ENCODE data around the gene ERVW-1.
"Not testable (repeated sequence)": the region's sequence is repeated elsewhere in the genome, so short reads cannot be mapped to it uniquely, and the experiment has no call there.

ERVW-1 gene

DNA sequence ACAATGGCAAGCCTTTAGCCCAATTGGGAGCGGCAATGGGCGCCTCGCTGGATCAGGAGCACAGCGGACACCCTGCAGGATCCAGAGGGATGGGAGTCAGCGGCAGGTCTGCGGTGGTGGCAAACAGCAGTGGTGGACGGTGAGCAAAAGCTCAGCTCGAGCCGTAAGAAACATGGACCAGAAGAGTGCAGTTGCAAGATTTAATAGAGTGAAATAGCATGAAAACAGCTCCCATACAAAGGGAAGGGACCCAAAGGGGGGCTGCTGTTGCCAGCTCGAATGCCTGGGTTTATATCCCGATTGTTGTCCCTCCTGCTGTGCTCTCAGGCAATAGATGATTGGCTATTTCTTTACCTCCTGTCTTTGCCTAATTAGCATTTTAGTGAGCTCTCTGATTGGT, at the start of gene ERVW-1:
TSS of gene ERVW-1 (minus strand) at position 266 of the 400 bp plus-strand sequence. CDS start 7,565 bp downstream, outside the sequence.
- DNase-seq: not testable (repeated sequence)

DNA sequence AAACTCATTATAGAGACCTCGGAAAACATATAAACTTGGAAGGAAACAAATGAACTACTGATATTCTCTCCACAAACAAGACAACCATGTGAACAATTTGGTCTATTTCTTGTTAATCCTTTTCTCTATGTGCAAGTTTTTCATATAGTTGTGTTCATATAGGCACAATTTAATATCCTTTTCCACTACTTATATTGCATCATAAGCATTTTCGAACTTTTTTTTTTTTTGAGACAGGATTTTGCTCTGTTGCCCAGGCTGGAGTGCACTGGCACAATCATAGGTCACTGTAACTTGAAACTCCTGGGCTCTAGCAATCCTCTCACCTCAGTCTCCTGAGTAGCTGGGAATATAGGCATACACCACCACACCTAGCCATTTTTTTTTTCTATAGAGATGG, 45.4 kb upstream of the ERVW-1 start:
- no peak for DNase-seq

- no peak for DNase-seq
Observed at GRCh38 chr7:92520024-92520423, 42.3 kb upstream of the ERVW-1 start.

- no peak for DNase-seq
Observed at GRCh38 chr7:92517631-92518030, 39.9 kb upstream of the ERVW-1 start.

GRCh38 chr7:92513167-92513902, 35.6 kb upstream of the ERVW-1 start:
- DNase-seq: no peak

DNA sequence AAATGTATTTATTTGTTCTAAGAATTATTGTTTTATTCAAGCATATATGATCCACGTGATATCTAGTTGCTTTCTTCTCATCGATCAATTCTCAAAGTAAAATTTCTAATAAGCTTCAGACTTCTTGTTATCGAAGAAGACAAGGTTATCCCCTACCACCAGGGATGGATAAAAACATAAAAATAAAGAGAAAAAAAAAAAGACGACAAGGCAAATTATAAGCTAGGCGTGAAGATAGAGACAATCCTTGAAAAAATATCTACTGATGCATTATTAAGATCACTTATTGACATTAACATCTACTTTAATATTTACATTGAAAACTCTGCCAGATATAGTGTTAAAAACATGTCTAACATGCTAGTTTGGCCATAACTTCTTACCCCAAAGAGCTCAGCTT, 31.2 kb upstream of the ERVW-1 start:
- no peak for DNase-seq

- DNase-seq: no peak
Observed at GRCh38 chr7:92506363-92506762, 28.6 kb upstream of the ERVW-1 start.

DNA sequence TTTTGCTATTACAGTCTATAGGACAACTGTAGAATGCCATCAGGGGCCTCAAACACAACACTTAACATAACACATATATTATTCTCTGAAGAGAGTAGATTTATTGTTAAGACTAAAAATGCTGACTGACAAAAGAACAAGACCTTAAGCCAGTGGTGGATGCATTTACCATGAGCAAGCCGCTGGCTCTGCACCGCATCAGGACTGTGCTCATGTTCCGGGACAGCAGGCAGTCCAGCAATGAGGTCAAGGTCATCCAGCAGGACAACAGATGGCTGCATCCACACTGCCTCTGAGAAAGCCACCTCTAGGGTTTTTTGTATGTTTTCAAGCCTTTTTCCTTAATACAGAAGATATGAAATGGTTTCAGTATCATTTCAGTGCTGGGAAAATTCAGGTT, 26.8 kb upstream of the ERVW-1 start:
- no peak for DNase-seq

GRCh38 chr7:92503767-92504166, 26.0 kb upstream of the ERVW-1 start:
- no peak for DNase-seq

DNA sequence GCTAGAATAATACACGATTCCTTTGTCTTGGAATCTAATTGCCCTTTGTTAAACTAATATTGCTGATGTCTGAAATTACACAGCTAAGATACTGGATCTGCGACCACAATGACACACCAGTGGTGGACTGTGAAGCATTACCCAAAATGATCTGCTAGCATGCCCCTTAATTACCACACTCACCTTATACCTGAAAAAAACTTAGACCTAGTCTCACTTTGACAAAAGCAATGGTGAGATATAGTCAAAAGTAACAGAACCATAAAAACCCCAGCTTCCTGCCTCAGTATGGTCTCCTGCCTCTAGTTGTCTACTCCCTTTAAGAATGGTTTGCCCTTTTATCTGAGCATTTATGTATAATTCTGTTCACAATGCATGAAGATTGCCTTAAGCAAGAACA, 20.8 kb upstream of the ERVW-1 start:
- no peak for DNase-seq

- DNase-seq: no peak
Observed at GRCh38 chr7:92496876-92497275, 19.1 kb upstream of the ERVW-1 start.

DNA sequence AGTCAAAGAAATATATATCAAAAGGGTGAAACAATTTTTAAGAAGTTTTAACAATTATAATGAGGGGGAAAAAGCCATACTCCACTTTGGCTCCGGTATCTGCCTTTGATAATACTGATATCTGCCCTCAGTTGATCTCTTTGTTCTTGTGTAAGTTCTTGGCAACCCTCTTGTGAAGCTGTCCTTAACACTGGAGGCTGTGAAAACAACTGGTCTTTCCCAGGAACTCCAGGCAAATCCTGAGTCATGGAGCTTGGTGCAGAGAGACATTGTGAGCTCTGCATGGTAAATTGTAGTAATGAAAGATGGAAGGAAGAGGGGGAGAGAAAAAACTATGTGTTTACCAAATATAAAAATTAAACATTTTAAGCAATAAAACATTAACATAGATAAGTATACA, 11.9 kb upstream of the ERVW-1 start:
- DNase-seq: no peak

DNA sequence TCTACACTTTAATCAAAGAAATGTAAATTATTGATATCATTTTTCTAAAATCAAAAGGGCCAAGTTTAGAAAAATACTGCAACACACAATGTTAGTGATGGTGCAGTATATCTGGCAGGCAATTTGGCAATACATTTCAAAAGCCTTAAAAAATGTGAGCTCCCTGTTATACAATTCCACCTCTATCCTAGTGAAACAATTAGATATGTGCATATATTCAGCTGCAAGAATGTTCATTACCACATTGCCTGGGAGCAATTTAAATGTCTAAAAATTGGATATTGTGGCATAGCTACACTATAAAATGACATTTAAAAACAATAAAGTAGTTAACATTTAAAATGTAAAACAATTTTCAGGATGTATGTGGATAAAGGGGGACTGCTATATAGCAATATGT, 10.1 kb upstream of the ERVW-1 start:
- no peak for DNase-seq

DNA sequence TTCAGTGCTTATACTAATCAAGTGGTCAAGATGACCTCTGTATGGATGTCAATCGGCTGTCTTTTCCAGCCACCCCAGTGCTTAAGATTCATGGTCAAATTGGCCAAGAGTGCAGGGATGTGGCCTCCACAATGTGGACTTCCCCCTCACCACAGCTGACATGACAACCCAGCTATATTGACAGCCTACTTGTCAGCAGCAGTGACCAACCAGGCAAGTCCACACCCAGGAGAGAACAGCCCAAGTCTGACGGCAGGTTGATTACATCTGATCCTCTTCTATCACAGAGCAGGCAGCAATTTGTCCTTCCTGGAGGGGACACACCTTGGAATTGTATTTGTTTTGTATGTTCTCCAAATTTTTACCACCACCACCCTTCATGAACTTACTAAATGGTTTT, 8.2 kb upstream of the ERVW-1 start:
- peak; percentile 84 for DNase-seq

- no peak for DNase-seq
Observed at GRCh38 chr7:92485267-92485892, 7.6 kb upstream of the ERVW-1 start.

DNA sequence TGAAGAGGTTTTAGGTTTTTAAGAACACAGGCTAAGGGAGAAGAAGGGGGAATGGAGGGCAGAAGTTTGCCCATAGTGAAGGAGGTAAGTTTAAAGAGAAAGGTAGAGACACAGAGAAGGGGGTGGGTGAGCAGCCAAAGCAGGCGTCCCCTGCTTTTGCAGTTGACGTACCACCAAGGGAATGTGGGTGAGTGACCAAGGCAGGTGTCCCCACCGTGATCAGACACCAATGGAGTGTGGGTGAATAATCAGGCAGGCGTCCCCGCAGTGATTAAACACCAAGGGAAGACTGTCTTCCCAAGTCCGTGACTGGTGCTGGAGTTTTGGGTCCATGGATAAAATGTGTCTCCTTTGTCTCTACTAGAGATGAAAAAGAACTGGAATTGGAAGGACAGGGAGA, 6.5 kb upstream of the ERVW-1 start:
- not testable (repeated sequence) for DNase-seq

DNA sequence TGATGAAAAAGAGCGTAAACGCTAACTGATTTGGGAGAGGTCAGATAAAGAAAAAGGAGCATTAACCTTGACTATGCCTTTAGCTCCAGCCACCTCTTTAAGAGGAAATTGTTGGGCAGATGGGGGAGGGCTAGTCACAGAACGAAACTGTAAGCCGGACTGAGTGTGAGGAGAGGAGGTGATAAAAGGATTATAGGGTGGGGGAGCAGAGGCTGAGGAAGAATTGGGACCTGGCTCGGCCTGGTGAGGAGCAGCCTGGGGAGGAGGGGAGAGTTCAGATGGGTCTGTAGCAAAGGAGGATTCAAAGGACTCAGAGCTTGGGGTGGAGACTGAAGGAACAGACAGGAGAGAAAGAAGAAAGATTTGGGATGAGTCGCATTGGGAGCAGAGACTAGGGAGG, 5.9 kb upstream of the ERVW-1 start:
- peak; percentile 96 for DNase-seq

- DNase-seq: not testable (repeated sequence)
Observed at GRCh38 chr7:92479146-92479545, 1.4 kb upstream of the ERVW-1 start.

GRCh38 chr7:92478711-92479110, 965 bp upstream of the ERVW-1 start:
- DNase-seq: no peak

DNA sequence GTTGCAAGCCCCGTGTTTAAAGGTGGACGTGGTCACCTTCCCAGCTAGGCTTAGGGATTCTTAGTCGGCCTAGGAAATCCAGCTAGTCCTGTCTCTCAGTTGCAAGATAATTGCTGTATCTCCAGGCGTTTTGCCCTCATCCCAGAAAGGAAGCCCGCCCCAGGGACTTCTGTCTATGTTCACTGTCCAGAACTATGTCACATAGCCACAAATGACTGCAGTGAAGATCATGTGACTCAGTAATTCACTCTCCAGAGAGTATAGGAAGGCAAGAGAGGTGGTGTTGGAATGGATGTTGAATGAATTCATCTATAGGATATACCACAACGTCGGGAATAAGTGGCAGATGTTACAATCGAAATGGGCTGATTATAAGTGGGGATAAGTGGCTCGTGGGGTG, 349 bp upstream of the ERVW-1 start:
- DNase-seq: no peak

GRCh38 chr7:92475851-92476590, 1.7 kb downstream of the ERVW-1 start:
- not testable (repeated sequence) for DNase-seq

DNA sequence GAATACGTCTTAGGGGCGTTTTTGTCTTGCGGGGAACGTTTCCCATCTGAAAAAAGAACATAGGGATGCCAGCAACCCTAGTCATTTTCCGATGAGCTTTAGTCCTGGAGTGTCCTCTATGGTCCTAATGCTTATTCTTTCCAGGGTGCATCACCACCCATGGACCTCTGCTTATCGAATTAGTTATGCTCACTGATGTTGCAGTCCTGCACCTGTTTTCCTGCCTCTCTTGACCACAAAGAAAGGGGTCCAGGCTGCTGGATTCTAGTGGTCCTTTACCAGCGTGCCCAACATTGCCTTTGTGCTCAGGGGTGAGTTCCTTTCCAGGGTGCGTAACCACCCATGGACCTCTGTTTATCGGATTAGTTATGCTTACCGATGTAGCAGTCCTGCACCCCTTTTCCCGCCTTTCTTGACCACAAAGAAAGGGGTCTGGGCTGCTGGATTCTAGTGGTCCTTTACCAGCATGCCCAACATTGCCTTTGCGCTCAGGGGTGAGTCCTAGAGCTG, 2.4 kb downstream of the ERVW-1 start:
- not testable (repeated sequence) for DNase-seq

- DNase-seq: not testable (repeated sequence)
Observed at GRCh38 chr7:92473989-92474388, 3.8 kb downstream of the ERVW-1 start.

DNA sequence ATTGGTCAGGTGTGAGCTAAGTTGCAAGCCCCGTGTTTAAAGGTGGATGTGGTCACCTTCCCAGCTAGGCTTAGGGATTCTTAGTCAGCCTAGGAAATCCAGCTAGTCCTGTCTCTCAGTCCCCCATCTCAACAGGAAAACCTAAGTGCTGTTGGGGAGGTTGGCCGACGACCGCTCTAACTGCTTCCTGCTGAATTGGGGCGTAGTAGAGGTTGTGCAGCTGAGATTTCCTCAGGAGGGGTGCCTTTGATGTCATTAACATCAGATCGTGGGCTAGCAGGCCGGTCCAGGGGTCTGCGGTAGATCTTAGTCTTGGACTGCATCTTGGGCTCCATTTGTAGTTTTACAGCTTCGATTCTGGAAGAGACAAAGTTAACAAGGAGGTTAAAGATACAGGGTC, 9.2 kb downstream of the ERVW-1 start:
- not testable (repeated sequence) for DNase-seq
